HTERT RPE-1 (cell line): ENCODE data around the gene ASPSCR1.

Source experiments
- in situ Hi-C: fragments of 300-500 bp; cut with MboI; formaldehyde crosslinking; loops from 4 replicates; pipeline ENCODE4 v1.14.3; 2020; ENCODE audit warnings: low sequenced_read_pairs

Gene ASPSCR1

DNA sequence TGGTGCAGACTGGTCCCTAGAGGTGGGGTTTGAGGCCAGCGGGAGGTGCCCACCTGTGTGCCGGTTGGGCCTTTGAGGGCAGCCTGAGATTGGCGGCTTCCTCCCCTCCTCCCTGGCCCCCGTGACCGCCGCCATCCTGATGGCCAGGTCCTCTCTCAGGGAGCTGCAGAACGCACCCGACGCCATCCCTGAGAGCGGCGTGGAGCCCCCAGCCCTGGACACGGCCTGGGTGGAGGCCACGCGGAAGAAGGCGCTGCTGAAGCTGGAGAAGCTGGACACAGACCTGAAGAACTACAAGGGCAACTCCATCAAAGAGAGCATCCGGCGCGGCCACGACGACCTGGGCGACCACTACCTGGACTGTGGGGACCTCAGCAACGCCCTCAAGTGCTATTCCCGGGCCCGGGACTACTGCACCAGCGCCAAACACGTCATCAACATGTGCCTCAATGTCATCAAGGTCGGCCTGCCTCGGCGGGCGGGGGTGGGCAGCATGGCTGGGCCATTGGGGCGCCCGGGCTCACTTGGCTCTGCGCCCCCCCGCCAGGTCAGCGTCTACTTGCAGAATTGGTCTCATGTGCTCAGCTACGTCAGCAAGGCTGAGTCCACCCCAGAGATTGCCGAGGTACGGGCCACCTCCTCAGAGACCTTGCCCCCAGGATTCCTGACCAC, 77.1 kb downstream of the ASPSCR1 start:
- in situ Hi-C loops, result no loop called here

DNA sequence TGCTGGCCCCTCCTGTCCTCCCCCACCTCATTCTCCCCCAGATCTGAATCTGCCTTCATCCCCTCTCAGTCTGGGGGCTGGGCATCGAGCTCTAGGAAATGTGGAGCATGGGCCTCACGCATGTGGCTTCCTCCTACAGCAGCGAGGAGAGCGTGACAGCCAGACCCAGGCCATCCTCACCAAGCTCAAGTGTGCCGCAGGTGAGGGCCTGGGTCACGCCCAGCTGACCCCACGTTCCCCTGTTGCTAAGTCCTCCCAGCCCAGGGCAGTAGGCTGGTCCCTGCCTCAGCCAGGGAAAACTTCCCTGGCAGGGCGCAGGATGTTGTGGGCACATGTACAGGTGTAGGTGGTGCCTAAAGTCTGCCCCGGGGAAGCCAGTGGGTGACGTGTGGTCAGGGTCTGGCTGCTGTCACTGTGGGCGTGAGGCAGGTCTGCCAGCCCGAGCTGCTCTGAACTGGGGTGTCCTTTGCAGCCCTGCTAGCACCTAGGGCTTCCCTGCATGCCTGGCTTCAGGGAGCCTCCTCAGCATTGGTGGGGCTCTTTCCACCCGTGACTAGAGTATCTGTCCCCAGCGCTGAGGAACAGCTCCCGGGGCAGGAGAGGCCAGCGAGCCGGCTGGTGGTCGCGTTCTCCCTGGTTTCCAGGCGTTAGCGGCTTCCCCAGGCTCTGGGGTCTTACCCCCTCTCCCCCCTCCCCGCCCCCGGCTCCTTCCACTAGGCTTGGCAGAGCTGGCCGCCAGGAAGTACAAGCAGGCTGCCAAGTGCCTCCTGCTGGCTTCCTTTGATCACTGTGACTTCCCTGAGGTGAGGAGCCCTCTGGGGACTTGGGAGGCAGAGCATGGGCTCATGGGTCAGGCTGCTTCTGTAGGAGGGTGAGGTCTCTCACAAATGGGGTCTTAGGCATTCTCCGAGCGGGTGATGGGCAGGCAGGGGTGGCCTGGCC, 77.9 kb downstream of the ASPSCR1 start:
- in situ Hi-C loops, result no loop called here

DNA sequence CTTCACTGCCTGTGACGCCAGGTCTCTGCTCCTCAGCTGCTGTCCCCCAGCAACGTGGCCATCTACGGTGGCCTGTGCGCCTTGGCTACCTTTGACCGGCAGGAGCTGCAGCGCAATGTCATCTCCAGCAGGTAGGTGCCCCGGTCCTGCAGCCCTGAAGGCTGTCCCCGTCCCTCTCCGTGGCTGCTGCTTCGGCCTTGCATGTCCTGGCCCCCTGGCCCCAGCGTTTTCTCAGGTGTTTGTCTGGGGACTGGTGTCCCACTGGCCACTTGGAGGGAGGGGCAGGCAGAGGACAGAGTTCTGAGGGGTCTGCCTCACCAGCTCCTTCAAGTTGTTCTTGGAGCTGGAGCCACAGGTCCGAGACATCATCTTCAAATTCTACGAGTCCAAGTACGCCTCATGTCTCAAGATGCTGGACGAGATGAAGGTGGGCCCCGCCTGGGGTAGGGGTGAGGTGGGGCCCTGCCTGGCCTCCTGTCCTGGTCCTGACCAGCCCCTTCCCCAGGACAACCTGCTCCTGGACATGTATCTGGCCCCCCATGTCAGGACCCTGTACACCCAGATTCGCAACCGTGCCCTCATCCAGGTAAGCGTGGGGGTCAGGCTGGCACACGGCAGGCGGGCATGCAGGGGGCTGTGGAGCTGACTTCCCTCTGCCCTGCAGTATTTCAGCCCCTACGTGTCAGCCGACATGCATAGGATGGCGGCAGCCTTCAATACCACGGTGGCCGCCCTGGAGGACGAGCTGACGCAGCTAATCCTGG, 78.7 kb downstream of the ASPSCR1 start:
- in situ Hi-C loops, result no loop called here

DNA sequence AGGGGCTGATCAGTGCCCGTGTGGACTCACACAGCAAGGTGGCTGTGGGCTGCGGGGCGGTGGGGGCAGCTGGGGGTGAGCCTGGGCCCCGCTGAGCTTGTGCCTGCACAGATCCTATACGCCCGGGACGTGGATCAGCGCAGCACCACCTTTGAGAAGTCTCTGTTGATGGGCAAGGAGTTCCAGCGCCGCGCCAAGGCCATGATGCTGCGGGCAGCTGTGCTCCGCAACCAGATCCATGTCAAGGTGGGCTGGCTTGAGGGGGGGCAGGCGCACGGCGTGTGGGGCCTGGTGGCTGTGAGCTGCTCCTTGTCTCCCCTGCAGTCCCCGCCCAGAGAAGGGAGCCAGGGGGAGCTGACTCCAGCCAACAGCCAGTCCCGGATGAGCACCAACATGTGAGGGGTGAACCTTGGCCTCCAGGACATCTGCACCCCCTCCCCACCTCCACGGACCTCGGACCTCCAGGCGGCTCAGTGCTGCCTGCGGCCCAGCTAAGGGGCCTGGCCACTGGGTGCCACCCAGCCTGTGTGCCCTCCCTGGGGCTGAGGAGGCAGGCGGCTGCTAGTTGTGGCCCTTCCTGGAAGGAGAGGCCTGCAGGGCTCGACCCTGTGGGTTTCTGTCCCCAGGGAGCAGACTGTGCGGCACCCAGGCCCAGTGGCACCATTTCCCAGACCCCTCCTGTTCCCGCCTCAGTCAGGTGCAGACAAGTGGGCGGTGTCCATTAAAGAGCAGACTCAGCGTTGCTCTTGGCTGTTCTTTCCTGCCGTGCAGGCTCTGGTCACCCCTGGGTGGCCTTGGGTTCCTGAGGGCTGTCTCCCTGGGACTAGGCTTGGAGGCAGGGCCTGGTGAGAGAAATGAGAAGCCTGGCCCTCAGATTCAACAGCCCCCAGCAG, 79.5 kb downstream of the ASPSCR1 start:
- in situ Hi-C loops, result no loop called here

DNA sequence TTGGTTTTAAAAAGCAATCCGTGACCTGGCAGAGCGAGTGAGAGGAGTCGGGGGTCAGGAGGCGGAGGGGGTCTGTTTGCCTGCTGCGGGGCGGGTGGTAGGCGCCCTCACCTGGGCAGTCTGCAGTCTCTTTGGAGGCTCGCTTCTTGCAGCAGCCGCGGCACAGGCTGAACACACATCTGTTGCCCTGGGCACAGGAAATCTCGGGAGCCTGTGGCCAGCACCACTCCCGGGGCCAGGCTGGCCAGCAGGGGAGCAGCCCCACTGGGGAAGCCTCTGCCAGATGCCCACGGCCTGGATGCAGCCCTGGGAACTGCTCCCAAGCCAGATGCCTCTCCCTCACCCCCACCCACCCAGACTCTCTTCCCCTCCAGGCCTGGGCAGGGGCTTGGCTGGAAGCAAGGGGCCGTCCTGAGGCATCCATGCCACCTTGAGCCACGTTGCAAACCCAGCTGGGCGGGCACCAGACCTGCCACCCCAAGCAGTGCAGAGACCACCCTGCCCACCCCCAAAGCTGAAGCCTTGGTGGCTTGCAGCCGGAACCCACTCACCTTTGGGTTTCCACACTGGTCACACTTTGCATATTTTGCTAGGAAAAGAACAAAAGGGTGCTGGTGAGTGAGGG, 80.9 kb downstream of the ASPSCR1 start:
- in situ Hi-C loops, result no loop called here

DNA sequence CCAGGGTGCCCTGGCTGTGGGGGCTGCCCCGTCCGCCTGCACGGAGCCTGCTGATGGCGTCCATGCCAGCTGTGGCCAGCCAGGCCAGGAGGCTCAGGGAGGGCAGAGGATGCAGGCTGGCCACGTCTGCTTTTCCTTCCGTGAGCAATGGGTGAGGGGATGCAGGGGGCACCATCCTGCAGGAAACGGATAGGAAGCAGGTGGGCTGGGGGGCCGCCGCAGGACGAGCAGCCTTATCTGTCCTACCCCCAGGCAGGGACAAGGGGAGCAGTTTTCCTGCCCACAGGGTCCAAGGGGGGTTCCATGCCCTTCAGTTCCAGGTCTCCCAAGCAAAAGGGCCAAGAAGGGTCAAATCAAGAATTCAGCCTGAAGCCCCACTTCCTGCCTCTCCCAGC, 81.4 kb downstream of the ASPSCR1 start:
- in situ Hi-C loops, result no loop called here

DNA sequence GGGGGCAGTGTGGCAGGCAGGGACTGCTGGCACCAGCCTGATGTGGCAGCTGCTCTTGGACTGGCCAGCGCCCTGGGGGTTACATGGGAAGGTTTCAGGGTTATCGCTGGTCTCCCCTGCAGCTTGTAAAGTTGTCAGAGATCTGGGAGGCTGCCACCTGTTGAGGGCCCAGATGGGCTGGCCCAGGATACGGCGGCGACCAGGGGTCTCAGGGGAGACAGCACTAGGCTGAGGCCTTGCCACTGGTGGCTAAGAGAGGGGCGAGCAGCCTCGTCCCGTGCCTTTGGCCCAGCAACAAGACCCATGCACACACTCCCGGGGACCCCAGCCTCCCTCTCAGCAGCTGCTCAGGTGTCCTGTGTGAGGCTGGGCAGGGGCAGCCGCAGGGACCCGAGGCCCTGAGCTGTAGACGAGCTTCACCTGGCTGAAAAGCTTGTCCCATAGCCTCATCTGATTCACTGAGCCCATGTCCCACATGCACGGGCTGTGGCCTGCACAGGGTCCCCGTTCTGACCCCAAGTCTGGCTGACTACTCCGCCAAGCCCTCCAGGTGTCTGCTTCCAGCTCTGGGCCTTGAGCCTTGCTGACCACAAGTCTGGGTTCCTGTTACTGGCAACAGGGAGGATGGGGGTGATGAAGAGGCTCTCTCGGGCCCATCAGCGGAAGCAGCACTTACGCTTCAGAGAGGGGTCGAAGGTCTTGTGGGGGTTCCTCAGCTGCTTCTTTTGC, 82.0 kb downstream of the ASPSCR1 start:
- in situ Hi-C loops, result no loop called here

DNA sequence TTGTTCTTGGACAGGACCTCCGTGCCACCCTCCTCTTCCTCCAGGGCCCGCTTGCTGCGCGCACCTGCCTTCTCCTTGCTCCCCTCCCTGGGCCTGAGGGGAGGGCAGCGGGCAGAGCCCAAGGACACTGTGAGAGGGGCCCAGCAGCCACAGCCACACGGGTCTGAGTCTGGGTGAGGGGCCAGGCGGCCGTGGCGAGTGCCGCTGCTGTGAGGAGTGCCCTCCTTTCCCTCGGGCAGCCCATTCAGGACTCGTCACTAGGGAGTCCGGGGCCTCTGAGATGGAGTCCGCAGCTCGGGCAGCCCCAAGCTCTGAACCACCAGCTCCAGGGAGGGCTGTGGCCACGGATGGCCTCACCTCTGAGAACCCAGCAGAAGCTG, 82.6 kb downstream of the ASPSCR1 start:
- in situ Hi-C loops, result no loop called here

DNA sequence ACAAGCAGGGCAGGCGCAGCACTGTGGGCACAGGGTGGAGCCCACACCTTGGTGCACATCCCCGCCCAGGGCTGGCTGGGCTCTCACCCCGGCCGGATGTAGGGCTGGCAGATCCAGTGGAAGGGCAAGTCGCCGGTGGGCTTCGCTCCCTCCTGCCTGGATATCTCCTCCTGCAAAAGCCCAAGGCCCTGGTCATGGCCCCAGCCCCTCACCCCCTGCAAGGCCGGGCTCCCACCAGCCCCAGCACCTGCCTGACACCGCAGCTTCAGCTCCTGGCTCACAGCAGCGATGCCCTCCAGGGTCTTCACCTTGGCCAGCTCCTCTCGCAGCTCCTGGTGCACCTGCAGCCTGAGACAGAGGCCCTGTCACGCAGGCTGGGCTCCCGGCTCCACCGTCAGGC, 83.2 kb downstream of the ASPSCR1 start:
- in situ Hi-C loops, result no loop called here

DNA sequence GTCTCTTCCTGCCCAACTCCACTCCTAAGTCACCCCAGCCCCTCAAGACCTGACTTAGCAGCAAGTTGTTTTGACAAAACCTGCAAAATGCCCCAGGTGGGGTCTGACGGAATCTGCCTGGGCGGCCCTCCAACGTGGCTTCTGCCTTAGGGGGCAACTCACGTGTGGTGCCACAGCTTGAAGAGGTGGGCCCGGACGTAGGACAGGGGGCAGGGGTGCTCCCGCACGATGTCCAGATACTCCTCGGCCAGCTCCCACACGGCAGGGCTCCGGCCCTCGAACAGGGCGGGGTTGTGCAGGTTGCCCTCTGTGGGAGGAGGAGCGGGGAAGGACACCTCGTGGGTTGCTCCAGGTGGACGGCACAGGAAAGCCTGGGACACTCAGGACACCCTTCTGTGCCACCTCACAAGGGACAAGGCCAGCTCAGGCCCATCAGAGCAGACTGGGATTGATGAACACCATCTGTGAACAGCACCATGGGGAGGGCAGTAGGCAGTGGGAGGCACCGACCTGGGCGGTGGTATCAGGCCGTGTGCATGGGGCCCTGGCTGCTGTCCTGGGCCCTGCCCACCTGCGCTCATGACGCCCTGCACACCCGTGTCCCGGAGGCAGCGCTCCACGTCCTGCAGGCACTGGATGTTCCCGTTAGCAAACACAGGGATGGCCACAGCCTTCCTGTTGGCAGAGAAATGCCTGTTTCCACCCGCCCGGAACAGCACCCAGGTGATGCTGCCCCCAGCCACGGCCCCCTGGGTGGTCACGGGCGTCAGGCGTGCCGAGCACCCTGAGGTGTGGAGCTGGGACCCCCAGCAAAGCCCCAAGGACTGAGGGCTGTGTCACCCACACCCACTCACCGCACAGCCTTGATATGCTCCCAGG, 83.9 kb downstream of the ASPSCR1 start:
- in situ Hi-C loops, result no loop called here

DNA sequence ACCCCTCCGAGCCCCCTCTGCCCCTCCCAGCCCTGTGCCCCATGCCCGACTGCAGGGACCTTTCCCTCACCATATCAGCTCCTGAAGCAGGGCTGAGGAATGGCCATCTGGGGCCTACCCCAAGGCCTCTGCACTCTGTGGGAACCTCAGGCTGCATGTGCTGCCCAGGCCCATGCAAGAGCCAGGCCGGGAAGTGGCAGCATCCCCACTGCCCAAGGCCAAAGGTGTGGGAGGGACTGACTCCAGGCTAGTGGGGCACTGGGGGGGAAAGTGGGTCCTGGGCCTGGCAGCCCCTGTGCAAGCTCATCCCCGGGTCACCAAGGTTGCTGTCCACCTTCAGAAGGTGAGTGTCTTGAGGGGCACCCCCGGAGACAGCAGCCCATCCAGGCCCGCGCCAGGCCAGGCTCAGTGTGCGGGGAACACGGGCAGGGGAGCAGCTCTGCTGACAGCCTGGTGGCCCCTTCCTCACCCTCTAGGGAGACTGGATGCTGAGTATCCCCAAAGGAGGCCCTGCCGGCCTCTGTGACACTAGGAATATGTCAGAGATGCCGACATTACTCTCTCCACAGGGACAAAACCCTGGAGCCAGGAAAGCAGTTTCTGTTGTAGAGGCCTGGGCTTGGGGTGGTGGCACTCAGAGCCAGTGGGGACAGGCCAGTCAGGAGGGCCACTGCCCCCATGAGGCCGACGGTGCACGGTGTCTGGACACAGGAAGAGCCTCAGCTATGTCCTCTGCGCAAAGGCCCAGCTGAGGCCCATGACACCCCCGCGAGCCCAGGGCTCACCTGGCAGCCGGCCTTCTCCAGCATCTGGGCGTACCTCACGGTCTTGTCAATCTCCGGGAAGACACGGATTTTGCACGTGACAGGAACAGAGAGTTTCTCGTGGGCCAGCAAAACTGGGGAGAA, 84.9 kb downstream of the ASPSCR1 start:
- in situ Hi-C loops, result no loop called here

DNA sequence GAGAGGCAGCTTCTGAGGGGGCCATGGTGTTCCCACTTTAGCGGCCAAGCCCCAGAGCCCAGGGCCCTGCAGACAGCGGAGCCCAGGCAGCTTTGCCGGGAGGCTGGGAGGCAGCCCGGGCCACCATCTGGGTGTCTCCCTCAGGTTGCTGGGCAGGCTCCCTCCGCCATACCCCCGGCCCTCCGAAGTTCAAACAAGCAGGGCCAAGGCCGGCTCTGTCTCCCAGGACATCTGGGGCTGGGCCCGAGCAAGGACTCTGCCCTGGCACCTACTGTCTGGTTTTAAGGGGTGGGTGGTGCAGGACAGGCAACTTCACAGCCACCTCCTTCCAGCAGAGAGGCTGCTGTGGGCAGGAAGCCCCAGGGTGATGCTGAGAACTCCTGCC, 85.5 kb downstream of the ASPSCR1 start:
- in situ Hi-C loops, result no loop called here

DNA sequence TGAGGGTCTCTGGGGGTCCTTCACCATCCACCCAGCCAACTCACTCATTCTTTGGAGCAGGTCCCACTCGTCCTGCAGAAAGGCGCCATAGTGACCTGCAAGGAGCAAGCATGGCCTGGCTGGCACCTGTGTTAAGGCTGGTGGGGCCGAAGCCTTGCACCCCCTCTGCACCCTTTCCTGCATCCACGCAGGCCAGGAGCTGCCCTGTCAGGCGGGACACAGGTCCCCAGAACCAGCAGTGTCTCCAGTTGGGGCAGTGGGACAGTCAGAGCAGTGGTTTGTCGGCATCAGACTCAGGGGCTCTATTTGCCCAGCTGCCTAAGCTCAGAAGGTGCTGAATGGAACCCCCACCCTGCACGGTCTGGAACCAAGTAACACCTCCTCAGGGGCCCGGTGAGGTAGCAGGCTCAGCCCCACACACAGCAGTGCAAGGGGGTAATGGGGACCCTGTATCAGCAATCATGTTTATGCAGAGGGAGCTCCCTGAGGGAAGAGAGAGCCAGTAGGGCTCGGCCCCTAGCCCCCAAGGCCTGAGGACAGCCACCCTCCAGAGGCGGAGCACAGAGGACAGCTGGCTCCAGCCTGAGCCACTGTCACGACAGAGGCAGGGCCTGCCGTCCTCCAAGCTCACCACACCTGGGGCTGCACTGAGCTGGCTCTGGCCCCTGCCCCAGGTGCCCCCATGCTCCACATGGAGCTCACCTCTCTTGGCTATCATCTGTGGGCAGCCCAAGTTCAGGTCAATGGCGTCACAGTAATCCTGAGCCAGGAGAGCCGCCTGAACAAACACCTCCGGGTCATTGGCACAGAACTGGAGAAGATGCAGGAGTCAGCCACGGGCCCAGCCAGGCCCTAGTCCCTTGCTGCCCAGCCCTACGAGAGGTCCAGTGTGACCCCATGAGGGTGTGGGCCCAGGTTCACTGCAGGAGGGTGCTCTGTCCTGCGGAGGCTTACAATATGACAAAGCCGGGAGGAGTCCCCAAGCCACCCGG, 86.3 kb downstream of the ASPSCR1 start:
- in situ Hi-C loops, result no loop called here

DNA sequence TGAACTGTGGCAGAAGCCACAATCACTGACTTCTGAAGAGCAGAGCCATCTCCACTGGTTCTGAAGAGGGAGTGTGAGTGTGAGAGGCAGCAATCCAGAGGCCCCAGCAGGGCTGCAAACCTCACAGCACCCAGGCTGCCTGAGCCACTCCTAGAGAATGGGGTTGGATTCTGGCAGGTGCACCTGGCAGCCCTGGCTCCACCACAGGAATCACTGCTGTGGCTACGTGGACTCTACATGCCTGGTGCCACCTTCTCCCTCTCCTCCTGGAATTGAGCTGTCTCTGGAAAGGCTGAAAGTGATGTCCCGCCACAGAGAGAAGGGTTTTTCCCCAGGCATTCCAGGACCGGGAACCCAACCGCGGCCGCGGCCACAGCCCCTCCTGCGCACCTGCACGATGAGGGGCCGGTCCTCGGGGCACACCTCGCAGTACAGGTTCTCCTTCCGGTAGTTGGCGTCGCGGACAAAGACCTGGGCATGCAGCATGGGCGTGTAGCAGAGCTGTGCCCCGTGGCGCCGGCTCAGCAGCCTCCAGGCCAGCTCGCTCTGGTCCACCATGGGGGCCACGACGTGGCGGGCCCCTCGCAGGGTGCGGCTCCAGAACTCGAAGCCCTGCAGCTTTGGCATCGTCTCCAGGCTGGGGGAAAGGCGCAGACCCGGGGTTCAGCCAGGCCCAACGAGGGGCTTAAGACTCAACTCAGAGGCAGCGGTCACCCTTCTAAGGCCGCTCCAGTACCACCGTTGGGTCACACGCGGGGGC, 87.2 kb downstream of the ASPSCR1 start:
- in situ Hi-C loops, result no loop called here

DNA sequence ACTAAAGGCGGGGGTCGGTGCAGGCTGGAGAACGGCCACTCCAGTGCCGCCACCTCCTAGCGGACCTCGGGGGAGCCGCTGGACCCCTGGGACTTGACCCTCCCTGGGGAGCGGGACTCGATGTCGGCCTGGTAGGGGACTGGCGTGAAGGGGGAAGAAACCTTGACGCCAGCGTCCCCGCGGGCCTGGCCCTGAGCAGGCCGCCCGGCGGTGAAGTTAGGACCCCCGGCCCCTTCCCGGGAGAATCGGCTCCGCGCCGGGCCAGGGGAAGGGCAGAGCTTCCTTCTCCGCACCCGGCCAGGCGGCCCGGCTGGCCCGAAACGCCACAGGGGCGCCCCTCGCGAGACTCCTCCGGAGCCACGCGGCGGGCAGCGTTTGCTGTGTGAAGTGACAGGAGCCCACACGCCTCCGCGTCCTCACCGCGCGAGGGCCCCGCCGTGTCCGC, 87.8 kb downstream of the ASPSCR1 start:
- in situ Hi-C loops, result no loop called here
